PC-9 (cell line): ENCODE results near the gene MYO3B.
A peak's percentile ranks its signal among the peaks of the same experiment; 100 is the strongest.

Experiments
- EZH2 ChIP-seq: fragments of 200-600 bp; sonication (generic); IDR thresholded peaks from 2 replicates; pipeline ENCODE4 v1.8.0; 2017; ENCODE audit warnings: antibody characterized with exemption, low read depth
- TF ChIP-seq, protein P1 (sequence below): fragments of 200-600 bp; sonication (generic); conservative IDR thresholded peaks from 2 replicates; pipeline ENCODE4 v1.6.1; 2017; ENCODE audit warnings: mixed run types, antibody characterized with exemption, mild to moderate bottlenecking, moderate library complexity

DNA sequence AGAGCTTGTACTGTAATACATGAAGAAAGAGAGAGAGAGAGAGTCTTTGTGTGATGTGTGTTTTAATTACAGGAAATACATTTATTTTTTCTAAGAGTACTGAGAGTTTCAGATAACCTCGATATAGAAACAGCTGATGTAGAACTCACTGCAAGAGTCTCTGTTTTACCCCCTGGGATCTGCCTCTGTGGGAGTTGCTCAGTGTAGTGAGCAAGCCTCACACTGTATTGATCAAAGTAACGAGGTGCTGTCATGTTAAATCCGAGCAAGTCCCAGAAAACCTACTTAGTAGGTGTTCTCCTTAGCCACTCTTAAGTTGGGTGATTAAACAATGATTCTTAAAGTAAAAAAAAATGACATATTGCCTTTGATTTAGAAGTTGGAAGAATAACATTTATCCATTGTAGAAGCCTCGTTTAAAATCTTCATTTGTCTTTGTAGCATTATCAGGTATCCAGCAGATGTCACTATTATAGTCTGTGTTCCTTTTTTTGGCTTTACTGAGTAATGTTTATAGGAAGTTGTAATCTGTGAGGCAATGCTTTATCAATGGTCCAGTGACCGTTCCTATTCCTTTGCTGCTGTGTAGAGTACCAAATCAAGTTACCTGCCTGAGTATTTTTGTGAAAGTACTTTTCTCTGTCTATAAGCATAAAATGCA, 219.0 kb downstream of the MYO3B start:
- TF ChIP-seq, protein P1, sequence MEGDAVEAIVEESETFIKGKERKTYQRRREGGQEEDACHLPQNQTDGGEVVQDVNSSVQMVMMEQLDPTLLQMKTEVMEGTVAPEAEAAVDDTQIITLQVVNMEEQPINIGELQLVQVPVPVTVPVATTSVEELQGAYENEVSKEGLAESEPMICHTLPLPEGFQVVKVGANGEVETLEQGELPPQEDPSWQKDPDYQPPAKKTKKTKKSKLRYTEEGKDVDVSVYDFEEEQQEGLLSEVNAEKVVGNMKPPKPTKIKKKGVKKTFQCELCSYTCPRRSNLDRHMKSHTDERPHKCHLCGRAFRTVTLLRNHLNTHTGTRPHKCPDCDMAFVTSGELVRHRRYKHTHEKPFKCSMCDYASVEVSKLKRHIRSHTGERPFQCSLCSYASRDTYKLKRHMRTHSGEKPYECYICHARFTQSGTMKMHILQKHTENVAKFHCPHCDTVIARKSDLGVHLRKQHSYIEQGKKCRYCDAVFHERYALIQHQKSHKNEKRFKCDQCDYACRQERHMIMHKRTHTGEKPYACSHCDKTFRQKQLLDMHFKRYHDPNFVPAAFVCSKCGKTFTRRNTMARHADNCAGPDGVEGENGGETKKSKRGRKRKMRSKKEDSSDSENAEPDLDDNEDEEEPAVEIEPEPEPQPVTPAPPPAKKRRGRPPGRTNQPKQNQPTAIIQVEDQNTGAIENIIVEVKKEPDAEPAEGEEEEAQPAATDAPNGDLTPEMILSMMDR, result peak; percentile 62
- no peak for TF ChIP-seq EZH2
